Muscle layer of colon (tissue), 2 donors: Measurements from ENCODE around the gene PPP1R13B.

Experiments
- H3K27ac ChIP-seq: one replicate; pipeline ENCODE4 v1.7.0; 2013; ENCODE audit warnings: low read depth, mild to moderate bottlenecking, low read length, moderate library complexity
- H3K27me3 ChIP-seq, 2 donors: one replicate each; pipeline ENCODE4 v1.7.0; 2013; ENCODE audit warnings: low read length in 2 of 2, mild to moderate bottlenecking in 2 of 2; ENCODE audit not compliant: insufficient read depth in 2 of 2, control insufficient read depth in 1 of 2
- H3K36me3 ChIP-seq: one replicate; pipeline ENCODE4 v1.7.0; 2013; ENCODE audit warnings: mild to moderate bottlenecking, low read length; ENCODE audit not compliant: insufficient read depth
- H3K4me1 ChIP-seq: one replicate; pipeline ENCODE4 v1.7.0; 2013; ENCODE audit warnings: mild to moderate bottlenecking, low read length; ENCODE audit not compliant: insufficient read depth
- H3K4me3 ChIP-seq, 2 donors: one replicate each; pipeline ENCODE4 v1.7.0; 2013; ENCODE audit warnings: low read length in 2 of 2, low read depth in 1 of 2, mild to moderate bottlenecking in 1 of 2, moderate library complexity in 1 of 2
- H3K9ac ChIP-seq: one replicate; pipeline ENCODE4 v1.7.0; 2013; ENCODE audit warnings: low read length
- H3K9me3 ChIP-seq: one replicate; pipeline ENCODE4 v1.7.0; 2013; ENCODE audit warnings: mild to moderate bottlenecking, low read length
- donor health status: abdominal sarcoma.
- donor health status: Adenocarcinoma of cecum.

Gene PPP1R13B

GRCh38 chr14:103735439-103735814 lies 111.9 kb downstream of the PPP1R13B start:
- H3K9ac ChIP-seq = no peak overlapping the region
- H3K36me3 ChIP-seq = peaks cover 28% of the 10 kb centered on the region
- H3K27me3 ChIP-seq = no peaks in the 10 kb centered on the region
- H3K9me3 ChIP-seq = no peaks in the 10 kb centered on the region
- no peak overlapping the region for H3K4me3 ChIP-seq
- no peak overlapping the region for H3K27ac ChIP-seq
- H3K4me1 ChIP-seq = peaks cover 14% of the 10 kb centered on the region

GRCh38 chr14:103735022-103735421 lies 112.4 kb downstream of the PPP1R13B start:
- Histone ChIP-seq H3K4me1 (peaks cover 14% of the 10 kb centered on the region), H3K27ac (no peak overlapping the region), H3K9ac (no peak overlapping the region)

DNA sequence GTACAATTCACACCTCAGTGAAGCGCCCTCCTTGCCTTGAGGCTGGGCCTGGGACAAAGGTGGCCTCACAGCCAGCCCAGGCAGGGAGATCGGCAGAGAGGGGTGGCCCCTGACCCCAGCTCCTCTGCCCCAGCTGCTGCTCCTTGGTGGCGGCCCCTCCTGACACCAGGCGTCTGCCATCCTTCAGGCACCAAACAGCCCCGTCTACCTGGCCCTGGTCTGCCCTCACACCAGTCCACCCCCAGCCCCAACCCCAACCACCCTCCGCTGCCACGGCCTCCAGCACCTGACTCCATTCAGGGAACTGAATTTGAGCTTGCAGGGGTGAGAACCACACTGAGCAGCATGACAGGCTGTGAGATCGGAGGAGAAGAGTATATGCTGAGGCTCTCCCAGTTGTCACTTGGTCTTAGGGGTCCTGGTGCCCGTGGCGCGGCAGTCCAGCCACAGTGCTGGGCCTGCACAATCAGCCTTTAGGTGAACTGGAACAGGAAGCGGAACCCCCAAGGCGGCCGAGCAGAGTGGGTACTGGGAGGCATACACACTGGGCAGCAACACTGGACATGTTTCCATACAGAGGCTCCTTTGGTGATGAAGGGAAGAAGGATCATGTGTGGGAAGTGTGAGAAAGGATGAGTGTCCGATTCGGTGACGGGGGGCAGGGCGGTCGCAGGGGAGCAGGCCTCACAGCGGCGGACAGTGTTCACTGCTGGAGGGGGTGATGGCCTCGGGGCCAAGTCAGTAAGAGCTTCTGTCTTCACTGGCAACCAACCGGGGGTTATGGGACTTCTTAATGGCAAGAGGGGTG lies 113.1 kb downstream of the PPP1R13B start:
- H3K36me3 ChIP-seq = peaks cover 39% of the 10 kb centered on the region
- H3K9ac ChIP-seq = no peak overlapping the region
- H3K9me3 ChIP-seq = no peaks in the 10 kb centered on the region
- H3K4me1 ChIP-seq = peaks cover 14% of the 10 kb centered on the region
- no peak overlapping the region for H3K27ac ChIP-seq
- no peak overlapping the region for H3K4me3 ChIP-seq
- H3K27me3 ChIP-seq = no peaks in the 10 kb centered on the region

More at GRCh38 chr14:103735022-103735421, 112.4 kb downstream of the PPP1R13B start:
- no peaks in the 10 kb centered on the region for H3K9me3 ChIP-seq
- H3K4me3 ChIP-seq = no peak overlapping the region
- H3K27me3 ChIP-seq = no peaks in the 10 kb centered on the region
- peaks cover 31% of the 10 kb centered on the region for H3K36me3 ChIP-seq

- H3K9ac ChIP-seq = no peak overlapping the region
- H3K27ac ChIP-seq = no peak overlapping the region
- H3K4me3 ChIP-seq = no peak overlapping the region
- no peaks in the 10 kb centered on the region for H3K9me3 ChIP-seq
- peaks cover 14% of the 10 kb centered on the region for H3K4me1 ChIP-seq
- H3K27me3 ChIP-seq = no peaks in the 10 kb centered on the region
- peaks cover 45% of the 10 kb centered on the region for H3K36me3 ChIP-seq
Observed at GRCh38 chr14:103733651-103734050, 113.7 kb downstream of the PPP1R13B start.

- H3K9me3 ChIP-seq = no peaks in the 10 kb centered on the region
- H3K27ac ChIP-seq = no peak overlapping the region
- H3K4me3 ChIP-seq = no peak overlapping the region
- H3K4me1 ChIP-seq = peaks cover 14% of the 10 kb centered on the region
- no peak overlapping the region for H3K9ac ChIP-seq
- H3K27me3 ChIP-seq = no peaks in the 10 kb centered on the region
- H3K36me3 ChIP-seq = peaks cover 51% of the 10 kb centered on the region
Observed at GRCh38 chr14:103732868-103733620, 114.3 kb downstream of the PPP1R13B start.

GRCh38 chr14:103731916-103732867 lies 115.2 kb downstream of the PPP1R13B start:
- Histone ChIP-seq H3K9ac (no peak overlapping the region), H3K27me3 (no peaks in the 10 kb centered on the region), H3K4me3 (no peak overlapping the region), H3K27ac (no peak overlapping the region), H3K36me3 (peaks cover 53% of the 10 kb centered on the region), H3K9me3 (no peaks in the 10 kb centered on the region), H3K4me1 (peaks cover 14% of the 10 kb centered on the region)

GRCh38 chr14:103731481-103731880 lies 115.9 kb downstream of the PPP1R13B start:
- H3K36me3 ChIP-seq = peaks cover 53% of the 10 kb centered on the region
- peaks cover 10% of the 10 kb centered on the region for H3K4me1 ChIP-seq
- H3K4me3 ChIP-seq = no peak overlapping the region
- no peaks in the 10 kb centered on the region for H3K27me3 ChIP-seq
- no peak overlapping the region for H3K9ac ChIP-seq
- no peaks in the 10 kb centered on the region for H3K9me3 ChIP-seq
- no peak overlapping the region for H3K27ac ChIP-seq

DNA sequence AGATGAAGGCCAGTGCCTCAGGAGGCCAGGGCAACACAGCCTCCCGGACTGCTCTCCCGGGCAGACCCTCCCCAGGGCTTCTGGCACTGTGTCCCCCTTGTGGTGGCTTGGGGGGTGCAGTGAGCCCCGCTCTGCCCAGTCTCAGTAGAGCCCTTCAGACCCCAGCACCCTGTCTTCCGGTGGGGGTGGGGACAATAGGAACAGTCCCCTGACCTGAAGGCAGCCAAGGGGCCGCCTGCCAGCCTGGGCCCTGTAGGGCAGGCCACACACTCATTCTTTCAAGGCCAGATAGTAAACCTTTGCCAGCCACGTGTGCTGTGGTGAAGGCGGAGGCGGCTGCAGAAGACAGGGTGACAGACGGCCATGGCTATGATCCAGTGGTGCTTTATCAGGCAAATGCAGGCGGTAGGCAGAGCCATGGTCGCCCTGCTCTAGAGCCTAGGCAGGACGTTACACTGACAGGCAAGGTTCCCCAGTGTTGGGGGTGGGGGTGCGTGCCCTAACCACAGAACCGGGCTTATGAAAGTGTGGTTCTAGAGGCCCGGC lies 116.8 kb downstream of the PPP1R13B start:
- no peaks in the 10 kb centered on the region for H3K9me3 ChIP-seq
- H3K4me3 ChIP-seq = no peak overlapping the region
- H3K9ac ChIP-seq = no peak overlapping the region
- no peaks in the 10 kb centered on the region for H3K27me3 ChIP-seq
- H3K27ac ChIP-seq = no peak overlapping the region
- peaks cover 3% of the 10 kb centered on the region for H3K4me1 ChIP-seq
- peaks cover 60% of the 10 kb centered on the region for H3K36me3 ChIP-seq

- peaks cover 56% of the 10 kb centered on the region for H3K36me3 ChIP-seq
- H3K27me3 ChIP-seq = no peaks in the 10 kb centered on the region
- no peaks in the 10 kb centered on the region for H3K9me3 ChIP-seq
- no peak overlapping the region for H3K9ac ChIP-seq
- no peak overlapping the region for H3K4me3 ChIP-seq
- no peak overlapping the region for H3K27ac ChIP-seq
- H3K4me1 ChIP-seq = peaks cover 6% of the 10 kb centered on the region
Observed at GRCh38 chr14:103729496-103730448, 117.6 kb downstream of the PPP1R13B start.

DNA sequence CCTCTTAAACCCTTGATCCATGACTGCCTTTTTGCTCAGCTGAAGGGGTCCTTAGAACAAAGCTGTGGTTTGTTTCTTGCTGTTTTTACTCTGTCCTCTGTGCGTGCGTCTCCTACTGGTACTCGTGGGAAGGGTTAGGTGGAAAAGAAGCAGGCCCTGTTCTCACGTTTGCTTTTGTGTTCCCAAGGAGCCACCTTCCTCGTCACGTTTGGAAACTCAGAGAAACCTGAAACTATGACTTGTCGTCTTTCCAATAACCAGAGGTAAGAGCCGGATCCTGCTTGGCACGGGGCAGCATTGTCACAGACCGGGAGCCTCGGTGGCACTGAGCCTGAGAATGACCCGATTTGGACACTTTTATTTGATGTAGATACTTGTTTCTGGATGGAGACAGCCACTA lies 118.7 kb downstream of the PPP1R13B start:
- Histone ChIP-seq H3K27ac (no peak overlapping the region), H3K4me1 (peaks cover 16% of the 10 kb centered on the region), H3K27me3 (no peaks in the 10 kb centered on the region), H3K36me3 (peaks cover 51% of the 10 kb centered on the region), H3K4me3 (no peak overlapping the region), H3K9me3 (no peaks in the 10 kb centered on the region), H3K9ac (no peak overlapping the region)
